GM04504 (cell line): ENCODE data around the gene DYDC1.
"Not testable (repeated sequence)": the region's sequence is repeated elsewhere in the genome, so short reads cannot be mapped to it uniquely, and the experiment has no call there.

Experiments
- DNase-seq: peaks from one replicate; pipeline ENCODE4 v3.0.0-alpha.2; 2012; ENCODE audit warnings: low read depth

DYDC1 gene

DNA sequence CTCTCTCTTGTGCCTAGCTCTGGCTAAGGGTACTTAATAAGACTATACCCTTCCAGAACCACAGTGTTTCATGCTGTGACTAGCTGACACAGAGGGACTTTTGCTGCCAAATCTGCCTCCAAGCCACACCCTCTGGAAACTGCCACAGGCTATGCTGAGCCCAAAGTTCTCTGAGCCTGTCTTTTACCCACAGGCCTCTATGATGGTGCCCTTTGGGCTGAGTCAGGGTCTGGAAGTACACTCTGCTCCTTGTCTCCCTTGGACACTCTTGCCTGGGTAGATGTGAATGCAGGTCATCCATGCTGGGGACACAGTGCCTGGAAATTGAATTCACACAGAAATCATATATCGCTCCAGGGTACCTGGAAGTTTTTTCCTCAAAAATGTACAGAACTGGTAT lies 22.6 kb downstream of the DYDC1 start:
- no peak for DNase-seq

DNA sequence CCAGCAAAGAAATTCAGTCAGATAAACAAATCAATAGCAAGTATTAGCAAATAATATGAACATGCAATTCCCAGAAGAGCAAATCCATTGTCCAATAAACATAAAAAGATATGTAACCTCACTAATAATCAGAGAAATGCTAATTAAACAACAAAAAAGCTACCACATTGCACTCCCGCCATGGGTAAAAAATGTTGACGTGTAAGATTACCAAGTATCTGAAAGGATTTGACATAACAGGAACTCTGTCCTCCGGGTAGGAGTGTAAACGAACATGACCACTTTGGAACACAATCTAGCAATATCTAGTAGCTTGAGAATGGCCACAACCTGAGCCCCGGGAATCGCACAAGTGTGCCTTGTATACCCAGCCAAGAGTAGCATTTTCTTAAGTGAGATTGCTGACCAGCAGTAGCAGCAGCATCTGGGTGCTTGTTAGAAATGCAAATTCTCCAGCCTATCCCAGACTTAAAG lies 31.6 kb downstream of the DYDC1 start:
- DNase-seq, result no peak

DNA sequence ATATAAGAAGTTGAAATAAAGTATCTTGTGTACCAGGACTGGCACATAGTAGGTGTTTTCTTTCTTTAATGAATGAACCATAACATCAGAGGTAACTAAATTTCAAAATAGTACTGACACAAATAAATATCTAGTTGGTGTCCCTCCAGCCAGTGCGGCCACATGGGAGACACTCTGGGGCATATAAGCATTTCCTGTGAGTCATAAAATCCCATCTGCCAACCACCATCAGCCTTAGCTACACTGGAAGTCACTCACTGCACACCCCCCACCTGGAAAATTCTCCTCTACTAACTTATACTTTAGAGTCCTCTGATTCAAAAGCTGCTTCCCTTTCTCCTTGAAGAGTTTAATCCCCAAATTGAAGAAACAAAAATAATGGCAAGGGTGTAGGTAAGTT lies 32.5 kb downstream of the DYDC1 start:
- peak; percentile 6 for DNase-seq

DNA sequence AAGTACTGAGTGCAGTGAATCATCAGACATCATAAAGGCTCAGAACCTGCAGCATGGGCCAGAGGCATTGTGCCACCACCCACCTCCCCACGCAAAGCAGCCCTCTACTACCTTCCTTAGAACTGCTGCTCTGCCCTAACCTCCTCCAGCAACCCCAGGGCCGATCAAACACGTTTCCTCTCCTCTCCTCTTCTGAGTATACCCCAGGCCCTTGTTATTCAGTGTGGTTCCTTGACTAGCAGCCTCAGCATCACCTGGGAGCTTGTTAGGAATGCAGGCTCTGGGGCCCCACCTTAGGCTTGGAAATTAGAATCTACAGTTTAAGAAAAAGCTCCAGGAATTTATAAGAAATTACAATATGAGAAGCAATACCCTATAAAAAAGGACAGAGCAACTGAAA lies 33.2 kb downstream of the DYDC1 start:
- DNase-seq, result no peak

DNA sequence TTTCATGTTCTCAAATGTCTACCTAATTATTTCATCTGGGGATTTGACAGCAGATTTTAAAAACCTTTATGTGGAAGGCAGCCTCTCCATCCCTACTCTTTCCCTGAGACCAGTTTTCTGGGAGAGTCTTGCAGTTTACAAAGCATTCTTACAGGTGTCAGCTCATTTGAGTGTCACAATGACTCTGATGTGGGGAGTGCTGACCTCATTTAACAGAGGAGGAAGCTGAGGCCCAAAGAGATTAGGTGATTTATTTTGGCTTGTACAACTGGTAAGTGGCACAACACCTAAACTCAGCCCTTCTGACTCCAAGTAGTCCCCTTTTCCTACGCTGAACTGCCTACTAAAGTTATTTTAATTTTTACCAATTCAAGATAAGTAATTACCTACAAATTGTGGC lies 33.8 kb downstream of the DYDC1 start:
- no peak for DNase-seq

DNA sequence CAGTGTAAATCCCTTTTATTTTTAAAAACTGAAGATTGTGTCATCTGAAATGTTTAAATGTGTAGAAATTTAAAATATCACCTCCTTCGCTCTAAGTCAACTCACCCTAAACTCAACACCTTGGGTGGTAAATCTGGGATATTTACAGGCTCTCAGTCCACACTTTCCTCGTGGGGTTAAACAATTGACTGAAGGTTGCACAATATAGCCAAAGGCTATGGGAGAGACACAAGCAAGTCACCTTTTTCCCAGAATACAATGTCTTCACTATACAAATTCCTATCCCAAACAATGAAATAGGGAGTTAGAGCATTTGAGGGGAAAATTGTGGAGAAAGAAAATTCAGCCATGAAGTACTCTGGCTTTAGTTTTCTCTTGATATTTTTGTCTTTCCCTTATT lies 34.4 kb downstream of the DYDC1 start:
- DNase-seq, result no peak

DNA sequence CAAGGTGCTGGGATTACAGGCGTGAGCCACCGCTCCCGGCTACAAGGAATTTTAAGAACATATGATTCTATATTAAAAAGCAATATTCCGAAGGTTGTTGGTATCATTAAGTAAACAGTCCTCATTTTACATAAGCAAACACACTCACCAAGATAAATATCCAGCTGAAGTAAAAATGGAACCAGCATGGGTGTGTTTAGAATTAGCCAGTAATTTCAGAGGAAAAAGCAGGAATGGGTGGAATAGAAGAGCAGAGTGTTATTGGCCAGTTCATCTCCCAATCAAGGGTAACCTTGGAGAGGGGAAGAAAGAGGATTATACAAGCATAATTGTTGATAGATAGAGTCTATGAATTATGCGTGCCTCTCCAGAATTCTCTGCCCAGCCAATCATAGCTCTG lies 35.4 kb downstream of the DYDC1 start:
- DNase-seq, result no peak

DNA sequence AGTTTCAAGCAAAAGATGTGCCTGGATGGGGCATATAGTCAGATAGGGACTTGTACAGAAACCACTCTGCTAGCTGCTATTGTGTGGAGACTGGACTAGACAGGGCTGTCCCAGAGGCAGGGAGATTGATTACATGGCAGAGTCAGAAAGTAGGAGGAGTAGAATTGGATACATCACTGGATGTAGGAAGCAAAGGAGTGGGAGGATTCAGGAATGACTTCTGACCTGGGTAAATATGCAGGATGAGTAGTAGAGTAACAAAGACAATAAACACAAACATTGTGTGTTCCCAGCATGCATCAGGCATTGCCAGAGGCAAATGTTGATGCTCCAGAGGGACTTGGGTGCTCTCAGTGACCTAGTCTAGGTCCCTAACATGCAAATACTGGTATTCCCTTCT lies 36.2 kb downstream of the DYDC1 start:
- no peak for DNase-seq

DNA sequence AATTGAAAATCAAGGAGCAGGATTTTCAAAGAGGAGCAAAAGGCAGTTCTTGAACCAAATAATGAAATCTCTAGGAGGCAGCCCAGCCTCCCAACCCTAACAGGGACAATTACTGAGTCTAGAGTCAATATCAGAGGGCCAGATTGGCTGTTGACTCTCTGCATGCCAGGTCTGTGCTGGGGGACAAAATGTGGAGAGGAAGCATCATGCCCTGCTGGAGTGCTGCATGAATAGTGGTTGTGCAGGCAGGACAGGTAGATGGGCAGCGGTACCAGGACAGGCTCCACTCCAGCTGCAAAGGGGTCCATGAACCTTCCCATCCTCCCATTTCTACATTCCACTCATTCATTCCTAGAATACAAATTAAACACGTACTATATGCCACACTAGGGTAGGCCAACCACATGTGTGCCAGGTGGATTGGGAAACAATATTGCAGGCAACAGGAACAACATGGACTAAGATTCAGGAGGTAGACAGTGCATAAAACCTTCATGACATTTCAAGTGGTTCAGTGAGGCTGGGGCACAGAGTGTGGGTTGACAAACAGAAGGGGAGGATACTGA lies 36.7 kb downstream of the DYDC1 start:
- DNase-seq, result no peak

DNA sequence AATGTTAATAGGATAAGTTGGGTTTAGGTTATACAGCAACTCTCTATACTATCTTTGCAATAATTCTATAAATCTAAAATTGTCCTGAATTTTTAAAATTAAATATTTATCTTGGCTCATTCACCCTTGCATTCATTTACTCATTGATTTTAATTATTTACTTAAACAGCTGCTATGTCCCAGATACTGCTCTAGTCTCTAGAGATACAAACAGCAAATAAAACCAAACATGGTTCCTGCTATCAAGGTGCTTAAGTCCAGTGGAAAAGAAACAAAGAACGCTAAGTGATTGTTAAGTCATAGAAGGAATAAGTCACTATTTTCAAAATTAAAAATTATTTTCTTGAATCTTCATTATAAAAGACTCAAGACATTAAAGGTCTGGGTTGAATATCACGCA lies 37.2 kb downstream of the DYDC1 start:
- DNase-seq, result no peak

DNA sequence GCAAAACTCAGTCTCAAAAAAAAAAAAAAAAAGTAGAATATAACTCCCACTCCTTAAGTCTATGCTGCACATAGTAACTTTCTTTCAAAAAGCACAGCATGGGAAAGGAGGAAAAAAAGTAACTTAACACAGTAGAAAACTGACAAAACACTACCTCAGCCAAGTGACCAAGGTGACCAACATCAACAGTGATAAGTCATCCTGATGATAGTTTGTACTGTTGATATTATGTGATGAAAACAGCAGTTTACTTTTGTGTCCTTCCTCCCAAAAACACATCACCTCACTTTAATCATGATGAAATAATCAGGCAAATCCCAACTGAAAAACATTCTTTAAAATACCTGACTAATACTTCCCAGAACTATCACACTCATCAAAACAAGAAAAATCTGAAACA lies 37.8 kb downstream of the DYDC1 start:
- DNase-seq, result no peak

DNA sequence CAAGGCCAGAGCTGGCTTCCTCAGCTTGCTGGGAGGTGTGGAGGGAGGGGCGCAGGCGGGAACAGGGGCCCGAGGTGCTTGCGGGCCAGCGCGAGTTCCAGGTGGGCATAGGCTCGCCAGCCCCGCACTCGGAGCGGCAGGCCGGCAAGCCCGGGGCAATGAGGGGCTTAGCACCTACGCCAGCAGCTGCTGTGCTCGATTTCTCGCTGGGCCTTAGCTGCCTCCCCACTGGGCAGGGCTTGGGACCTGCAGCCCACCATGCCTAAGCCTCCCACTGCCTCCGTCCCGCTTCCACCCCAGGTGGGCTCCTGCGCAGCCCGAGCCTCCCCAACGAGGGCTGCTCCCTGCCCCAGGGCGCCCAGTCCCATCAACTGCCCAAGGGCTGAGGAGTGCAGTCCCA lies 41.2 kb downstream of the DYDC1 start:
- DNase-seq, result no peak

DNA sequence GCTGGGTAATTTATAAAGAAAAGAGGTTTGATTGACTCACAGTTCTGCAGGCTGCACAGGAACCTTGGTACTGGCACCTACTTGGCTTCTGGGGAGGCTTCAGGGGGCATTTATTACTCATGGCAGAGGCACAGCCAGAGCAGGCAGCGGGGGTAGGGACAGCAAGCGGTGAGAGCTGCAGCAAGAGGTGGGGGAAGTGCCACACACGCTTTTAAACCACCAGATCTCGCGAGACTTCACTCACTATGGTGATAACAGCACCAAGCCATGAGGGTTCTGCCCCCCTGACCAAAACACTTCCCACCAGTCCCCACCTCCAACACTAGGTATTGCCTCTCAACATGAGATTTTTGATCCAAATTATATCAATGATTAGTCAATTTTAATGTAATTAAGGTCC lies 43.0 kb downstream of the DYDC1 start:
- no peak for DNase-seq

DNA sequence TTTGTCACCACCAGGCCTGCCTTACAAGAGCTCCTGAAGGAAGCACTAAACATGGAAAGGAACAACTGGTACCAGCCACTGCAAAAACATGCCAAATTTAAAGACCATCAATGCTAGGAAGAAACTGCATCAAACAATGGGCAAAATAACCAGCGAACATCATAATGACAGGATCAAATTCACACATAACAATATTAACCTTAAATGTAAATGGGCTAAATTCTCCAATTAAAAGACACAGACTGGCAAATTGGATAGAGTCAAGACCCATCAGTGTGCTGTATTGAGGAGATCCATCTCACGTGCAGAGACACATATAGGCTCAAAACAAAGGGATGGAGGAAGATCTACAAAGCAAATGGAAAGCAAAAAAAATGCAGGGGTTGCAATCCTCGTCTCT lies 50.6 kb downstream of the DYDC1 start:
- DNase-seq, result not testable (repeated sequence)

DNA sequence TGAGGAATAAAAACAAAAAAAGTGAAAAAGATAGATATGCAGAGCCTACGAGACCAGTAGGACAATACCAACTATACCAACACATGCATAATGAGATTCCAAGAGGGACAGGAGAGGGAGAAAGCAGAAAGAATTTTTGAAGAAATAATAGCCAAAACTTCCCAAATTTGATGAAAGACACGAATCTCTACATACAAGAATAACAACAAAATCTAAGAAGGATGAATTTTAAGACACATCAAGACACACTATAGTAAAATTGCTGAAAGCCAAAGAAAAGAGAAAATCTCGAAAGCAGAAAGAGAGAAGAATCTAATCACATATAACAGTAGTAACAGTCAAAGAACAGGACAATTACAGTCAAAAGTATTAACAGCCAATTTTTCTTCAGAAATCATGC lies 59.6 kb downstream of the DYDC1 start:
- DNase-seq, result no peak

DNA sequence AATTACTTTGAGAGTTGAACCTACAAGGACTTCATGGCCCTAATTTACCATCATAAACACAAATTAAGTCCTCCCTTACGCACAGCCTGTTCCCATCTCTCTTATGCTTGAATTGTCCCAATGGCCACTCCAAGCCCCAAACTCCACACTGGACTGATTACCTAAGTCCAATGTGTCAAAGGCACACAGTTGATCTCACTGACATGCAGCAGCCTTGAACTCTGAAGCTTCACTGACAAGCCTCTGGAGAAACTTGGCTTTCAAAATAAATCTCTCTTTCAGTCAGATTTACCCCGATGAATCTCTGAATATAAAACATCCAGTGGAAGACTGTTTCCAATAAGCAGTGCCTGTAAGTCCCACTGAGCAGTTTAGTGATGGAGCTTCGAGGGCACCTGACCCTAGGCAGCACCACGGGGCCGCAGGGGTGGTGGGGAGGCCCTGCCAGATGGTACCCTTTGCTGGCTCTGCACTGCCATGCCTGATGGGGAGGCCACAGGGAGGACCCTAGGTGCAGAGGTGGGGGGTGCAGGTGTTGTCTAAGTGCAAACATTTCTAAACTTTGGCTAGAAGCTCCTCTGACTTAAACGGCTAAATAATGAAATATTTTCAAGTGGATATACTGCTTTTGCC lies 63.8 kb downstream of the DYDC1 start:
- DNase-seq, result no peak

DNA sequence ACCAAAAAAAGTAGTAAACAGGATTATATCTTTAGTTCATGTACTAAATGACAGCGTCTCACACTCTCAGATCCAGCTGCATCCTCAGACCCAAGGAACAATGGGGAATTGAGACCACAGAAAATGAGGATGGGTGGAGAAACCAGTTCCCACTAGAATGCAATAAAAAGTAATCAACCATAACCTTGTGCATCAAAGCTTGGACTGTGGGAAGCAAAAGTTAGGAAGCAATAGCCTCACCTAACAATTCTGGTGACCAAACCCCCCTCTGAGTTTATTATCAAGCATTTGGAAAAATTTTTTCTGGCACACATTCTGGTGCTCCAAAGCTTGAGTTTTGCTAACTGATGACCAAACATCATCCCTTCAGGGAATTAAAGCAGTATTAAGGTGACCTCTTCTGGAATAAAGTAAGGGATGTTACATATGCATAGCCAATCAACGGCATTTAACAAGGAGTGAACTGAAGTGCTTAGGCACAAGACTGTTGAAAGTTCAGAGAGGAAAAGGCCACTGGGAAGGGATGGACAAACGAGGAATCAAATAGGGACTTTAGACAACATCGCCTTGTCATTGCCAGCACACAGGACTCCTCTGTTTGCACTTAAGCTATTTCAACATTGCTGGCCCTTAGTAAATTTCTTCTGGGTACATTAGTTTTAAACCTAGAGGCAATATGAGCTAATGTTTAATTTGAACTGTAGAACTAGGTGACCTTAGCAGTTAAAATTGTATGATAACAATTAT lies 65.9 kb downstream of the DYDC1 start:
- DNase-seq, result no peak

DNA sequence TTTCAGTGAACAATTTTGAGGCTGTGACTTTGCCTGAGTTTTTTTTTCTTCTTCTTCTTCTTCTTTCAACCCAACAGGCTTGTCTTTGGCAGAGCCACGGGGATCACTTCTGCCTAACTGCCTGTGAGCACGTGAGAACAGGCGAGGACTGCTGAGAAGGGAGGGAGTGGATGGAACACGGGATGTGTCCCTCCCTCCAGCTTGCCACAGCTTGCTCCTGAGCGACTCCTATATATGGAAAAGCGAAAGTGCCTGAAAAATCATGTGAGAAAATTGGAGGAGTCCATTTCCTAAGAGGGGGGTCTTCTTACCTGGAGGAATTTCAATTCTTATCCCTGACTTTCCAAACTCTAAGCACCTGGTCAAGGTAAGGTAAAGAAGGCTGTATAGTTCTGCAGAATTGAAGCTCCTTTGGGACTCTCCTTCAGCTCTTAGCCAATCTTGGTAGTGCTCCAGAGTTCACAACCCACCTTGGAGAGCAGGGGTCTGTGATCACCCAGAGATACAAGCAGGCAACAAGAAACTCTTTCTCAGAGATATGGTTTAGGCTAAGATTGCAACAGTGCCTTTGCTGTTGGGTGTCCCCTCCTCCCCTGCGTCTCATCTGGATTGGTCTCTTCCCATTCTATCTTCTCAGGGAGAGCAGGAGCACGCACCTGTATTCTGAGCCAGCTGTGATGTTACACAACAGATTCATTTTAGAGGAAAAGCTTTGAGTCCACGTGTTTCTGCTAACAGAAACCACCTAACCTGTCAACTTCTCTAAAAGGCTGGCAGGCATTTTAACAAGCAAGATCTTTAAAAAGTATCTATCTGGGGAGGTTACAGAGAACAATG lies 66.9 kb downstream of the DYDC1 start, which contains the start of gene MAT1A:
TSS of gene MAT1A (minus strand) at position 208 of the 837 bp plus-strand sequence. CDS start 235 bp downstream, outside the sequence.
- DNase-seq, result no peak

DNA sequence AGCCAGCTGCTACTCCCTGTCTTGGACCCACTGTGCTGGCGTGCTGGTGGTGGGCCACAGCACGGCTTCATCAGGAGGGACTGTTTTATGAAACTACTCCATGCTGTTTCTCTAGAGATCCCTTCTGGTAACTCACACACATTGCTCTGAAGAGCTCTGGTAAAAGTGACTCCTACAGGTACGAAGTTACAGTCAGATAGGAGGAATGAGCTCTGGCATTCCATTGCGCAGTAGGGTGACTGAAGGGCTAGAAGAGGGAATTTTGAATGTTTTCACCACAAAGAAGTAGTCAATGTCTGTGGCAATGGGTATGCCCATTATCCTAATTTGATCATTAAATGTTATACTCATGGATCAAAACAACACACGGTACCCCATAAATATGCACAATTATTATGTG lies 67.7 kb downstream of the DYDC1 start:
- no peak for DNase-seq
